Common myeloid progenitor, CD34-positive (primary cell): ENCODE data around the gene GPBP1.
"Not testable (repeated sequence)": the region's sequence is repeated elsewhere in the genome, so short reads cannot be mapped to it uniquely, and the experiment has no call there.

Experiments used
- CTCF ChIA-PET: fragments of 350-600 bp; sonication (Branson Sonifier 250); formaldehyde crosslinking; loops from one replicate; lab custom pipeline; 2021; ENCODE audit warnings: antibody characterized with exemption; lab: Charles Lee
- POLR2A ChIA-PET: fragments of 350-600 bp; sonication (Branson Sonifier 250); formaldehyde crosslinking; loops from one replicate; lab custom pipeline; 2021; ENCODE audit warnings: antibody characterized with exemption; lab: Charles Lee
- DNase-seq, 3 donors: peaks; one replicate each; pipeline versions ENCODE4 v3.0.0 to v3.0.0-alpha.2; 2013
- H3K27ac ChIP-seq, 2 experiments: 1 replicate in 1 of 2; 2 replicates in 1 of 2; pipeline ENCODE4 v1.7.0; 2013; ENCODE audit warnings: inconsistent platforms in 2 of 2, low read length in 2 of 2, mild to moderate bottlenecking in 2 of 2, low read depth in 1 of 2, moderate library complexity in 1 of 2; ENCODE audit not compliant: severe bottlenecking in 2 of 2, insufficient read depth in 1 of 2, poor library complexity in 1 of 2
- H3K27me3 ChIP-seq, 5 experiments: replicated peaks in 2 of 5; 1 replicate in 3 of 5; 2 replicates in 2 of 5; pipeline versions ENCODE4 v1.6.1 to v1.7.0; 2013; ENCODE audit warnings: low read length in 4 of 5, mild to moderate bottlenecking in 2 of 5, moderate library complexity in 2 of 5, inconsistent platforms in 1 of 5; ENCODE audit not compliant: insufficient read depth in 5 of 5, control insufficient read depth in 4 of 5
- H3K36me3 ChIP-seq, 4 experiments: 1 replicate in 2 of 4; 2 replicates in 2 of 4; pipeline versions ENCODE4 v1.6.1 to v1.7.0; 2013; ENCODE audit warnings: low read length in 3 of 4, control low read depth in 1 of 4, mild to moderate bottlenecking in 1 of 4; ENCODE audit not compliant: control insufficient read depth in 4 of 4, insufficient read depth in 4 of 4
- H3K4me1 ChIP-seq, 4 experiments: 1 replicate in 3 of 4; 2 replicates in 1 of 4; pipeline versions ENCODE4 v1.6.1 to v1.7.1; 2013; ENCODE audit warnings: low read length in 3 of 4, mild to moderate bottlenecking in 3 of 4, control low read depth in 1 of 4, inconsistent platforms in 1 of 4, moderate library complexity in 1 of 4; ENCODE audit not compliant: control insufficient read depth in 4 of 4, insufficient read depth in 4 of 4; ENCODE audit errors: control extremely low read depth in 1 of 4
- H3K4me3 ChIP-seq, 7 experiments: 1 replicate in 4 of 7; 2 replicates in 3 of 7; pipeline versions ENCODE4 v1.5.1 to v1.7.0; 2013; ENCODE audit warnings: mild to moderate bottlenecking in 7 of 7, low read length in 6 of 7, moderate library complexity in 6 of 7, inconsistent platforms in 2 of 7, low read depth in 2 of 7, control low read depth in 1 of 7; ENCODE audit not compliant: insufficient read depth in 4 of 7, control insufficient read depth in 1 of 7; ENCODE audit errors: extremely low read depth in 1 of 7
- H3K9me3 ChIP-seq, 5 experiments: 1 replicate in 4 of 5; 2 replicates in 1 of 5; pipeline versions ENCODE4 v1.6.1 to v1.7.1; 2013; ENCODE audit warnings: low read length in 4 of 5, mild to moderate bottlenecking in 2 of 5, inconsistent platforms in 1 of 5, low read depth in 1 of 5, moderate library complexity in 1 of 5; ENCODE audit not compliant: control insufficient read depth in 4 of 5, insufficient read depth in 2 of 5; ENCODE audit errors: control extremely low read depth in 1 of 5
- WGBS: methylation state at CpG from one replicate; pipeline ENCODE4 v1.1.5; 2013; ENCODE audit not compliant: insufficient coverage; 5-methylcytosine and 5-hydroxymethylcytosine counted together

The GPBP1 gene

GRCh38 chr5:57157131-57157530, 16.7 kb upstream of the GPBP1 start:
- ChIA-PET POLR2A (no interaction called here), CTCF (no interaction called here)
- Histone ChIP-seq H3K36me3 (no peaks in the 10 kb centered on the region), H3K4me1 (no peaks in the 10 kb centered on the region), H3K9me3 (peaks cover 0 to 9% (median 7%) of the 10 kb centered on the region in 5 experiments), H3K27ac (no peak overlapping the region), H3K4me3 (no peak overlapping the region), H3K27me3 (no peaks in the 10 kb centered on the region)
- no peak for DNase-seq
- 100% methylated on average over 1 of the region's 2 CpGs for WGBS

- Histone ChIP-seq H3K36me3 (no peaks in the 10 kb centered on the region), H3K4me1 (no peaks in the 10 kb centered on the region), H3K4me3 (no peak overlapping the region), H3K9me3 (peaks cover 0 to 9% (median 7%) of the 10 kb centered on the region in 5 experiments), H3K27me3 (no peaks in the 10 kb centered on the region), H3K27ac (no peak overlapping the region)
- ChIA-PET CTCF (no interaction called here), POLR2A (no interaction called here)
- DNase-seq = no peak
- WGBS = 100% methylated on average over 5 of the region's 7 CpGs
These were observed 16.2 kb upstream of the GPBP1 start for GRCh38 chr5:57157666-57158065.

- H3K36me3 ChIP-seq = no peaks in the 10 kb centered on the region
- WGBS = 83% methylated on average over 2 of the region's 3 CpGs
- DNase-seq = no peak
- CTCF ChIA-PET = interaction anchor here (0.8 to 1.7 kb wide), 3 partner anchors 10 to 13 kb away, joined by 3 to 5 read pairs (median 3); partner anchors contain the start of gene GPBP1
- POLR2A ChIA-PET = no interaction called here
- H3K4me1 ChIP-seq = peaks cover 0 to 8% (median 2%) of the 10 kb centered on the region in 4 experiments
- H3K4me3 ChIP-seq = no peak overlapping the region
- no peak overlapping the region for H3K27ac ChIP-seq
- no peaks in the 10 kb centered on the region for H3K27me3 ChIP-seq
- no peaks in the 10 kb centered on the region for H3K9me3 ChIP-seq
These were observed 10.3 kb upstream of the GPBP1 start for GRCh38 chr5:57163553-57164006.

GRCh38 chr5:57164124-57164523, 9.7 kb upstream of the GPBP1 start:
- Histone ChIP-seq H3K4me1 (peaks cover 0 to 8% (median 2%) of the 10 kb centered on the region in 4 experiments), H3K27ac (no peak overlapping the region), H3K9me3 (no peaks in the 10 kb centered on the region), H3K27me3 (no peaks in the 10 kb centered on the region), H3K4me3 (no peak overlapping the region), H3K36me3 (no peaks in the 10 kb centered on the region)
- CTCF ChIA-PET = interaction anchor here (1.3 to 1.7 kb wide), 2 partner anchors 12 to 14 kb away, joined by 3 to 5 read pairs; no protein-coding TSS in a partner anchor
- DNase-seq = no peak
- POLR2A ChIA-PET = no interaction called here
- WGBS = 98% methylated on average over 7 of the region's 8 CpGs

- DNase-seq, H3K9me3 ChIP-seq, H3K36me3 ChIP-seq, H3K27me3 ChIP-seq, H3K27ac ChIP-seq, H3K4me1 ChIP-seq, POLR2A ChIA-PET, H3K4me3 ChIP-seq: not testable (repeated sequence)
- 97% methylated on average over 3 of the region's 3 CpGs for WGBS
- CTCF ChIA-PET = interaction anchor here (1.0 to 1.1 kb wide), 2 partner anchors 16 to 263 kb away, joined by 3 read pairs; no protein-coding TSS in a partner anchor
These were observed 8.7 kb upstream of the GPBP1 start for GRCh38 chr5:57165171-57165570.

- WGBS = 67% methylated on average over 1 of the region's 2 CpGs
- Histone ChIP-seq H3K9me3 (no peaks in the 10 kb centered on the region), H3K36me3 (no peaks in the 10 kb centered on the region), H3K4me1 (peaks cover 0 to 8% (median 2%) of the 10 kb centered on the region in 4 experiments), H3K27me3 (no peaks in the 10 kb centered on the region), H3K27ac (no peak overlapping the region), H3K4me3 (no peak overlapping the region)
- DNase-seq = peak in 2 of 3 donors; percentile 60 to 67
- CTCF ChIA-PET = interaction anchor here (1.1 kb wide), 1 partner anchor 264 kb away, joined by 3 read pairs; no protein-coding TSS in a partner anchor
- POLR2A ChIA-PET = no interaction called here
These were observed 7.6 kb upstream of the GPBP1 start for GRCh38 chr5:57166276-57166675.

GRCh38 chr5:57167201-57167600, 6.7 kb upstream of the GPBP1 start:
- Histone ChIP-seq H3K4me1 (peaks cover 2 to 16% (median 8%) of the 10 kb centered on the region in 4 experiments), H3K27ac (no peak overlapping the region), H3K9me3 (no peaks in the 10 kb centered on the region), H3K4me3 (no peak overlapping the region), H3K27me3 (no peaks in the 10 kb centered on the region), H3K36me3 (no peaks in the 10 kb centered on the region)
- WGBS = 100% methylated on average over 5 of the region's 5 CpGs
- DNase-seq = no peak
- ChIA-PET CTCF (no interaction called here), POLR2A (no interaction called here)
